UCSD-AML1 (cell line): ENCODE data around the gene NCKAP5.
"Not testable (repeated sequence)": the region's sequence is repeated elsewhere in the genome, so short reads cannot be mapped to it uniquely, and the experiment has no call there.

Experiments used
- DNase-seq: peaks from one replicate; lab custom pipeline; 2025; ENCODE audit not compliant: unreplicated experiment; lab: John Stamatoyannopoulos, UW

Gene NCKAP5

GRCh38 chr2:132740081-132740720 lies 828.1 kb downstream of the NCKAP5 start:
- DNase-seq = no peak

GRCh38 chr2:132738223-132738622 lies 830.0 kb downstream of the NCKAP5 start:
- DNase-seq = no peak

- no peak for DNase-seq
Measured at GRCh38 chr2:132736059-132736458, 832.2 kb downstream of the NCKAP5 start.

GRCh38 chr2:132734961-132735360 lies 833.3 kb downstream of the NCKAP5 start:
- no peak for DNase-seq

- no peak for DNase-seq
Measured at GRCh38 chr2:132733094-132733493, 835.2 kb downstream of the NCKAP5 start.

GRCh38 chr2:132732694-132733093 lies 835.6 kb downstream of the NCKAP5 start:
- DNase-seq = no peak

- no peak for DNase-seq
Measured at GRCh38 chr2:132731441-132731840, 836.8 kb downstream of the NCKAP5 start.

GRCh38 chr2:132730611-132731010 lies 837.7 kb downstream of the NCKAP5 start:
- DNase-seq = no peak

GRCh38 chr2:132729522-132729921 lies 838.7 kb downstream of the NCKAP5 start:
- DNase-seq = no peak

- no peak for DNase-seq
Measured at GRCh38 chr2:132726155-132726554, 842.1 kb downstream of the NCKAP5 start.

GRCh38 chr2:132725748-132726147 lies 842.5 kb downstream of the NCKAP5 start:
- DNase-seq = no peak

GRCh38 chr2:132725148-132725547 lies 843.1 kb downstream of the NCKAP5 start:
- no peak for DNase-seq

- DNase-seq = no peak
Measured at GRCh38 chr2:132721938-132722337, 846.3 kb downstream of the NCKAP5 start.

- no peak for DNase-seq
Measured at GRCh38 chr2:132720393-132720792, 847.9 kb downstream of the NCKAP5 start.

GRCh38 chr2:132719480-132719879 lies 848.8 kb downstream of the NCKAP5 start:
- no peak for DNase-seq

- DNase-seq = no peak
Measured at GRCh38 chr2:132716954-132717353, 851.3 kb downstream of the NCKAP5 start.

GRCh38 chr2:132715386-132716351 lies 852.6 kb downstream of the NCKAP5 start:
- no peak for DNase-seq

GRCh38 chr2:132703396-132703795 lies 864.9 kb downstream of the NCKAP5 start:
- no peak for DNase-seq

GRCh38 chr2:132701810-132702209 lies 866.5 kb downstream of the NCKAP5 start:
- no peak for DNase-seq

GRCh38 chr2:132699802-132700201 lies 868.5 kb downstream of the NCKAP5 start:
- DNase-seq = not testable (repeated sequence)

GRCh38 chr2:132698347-132698746 lies 869.9 kb downstream of the NCKAP5 start:
- not testable (repeated sequence) for DNase-seq

GRCh38 chr2:132697556-132698205 lies 870.6 kb downstream of the NCKAP5 start:
- no peak for DNase-seq
